Fibroblast of villous mesenchyme (primary cell): Measurements from ENCODE around the gene FOLR1. TPM values are rescaled to one million over a fixed set of nuclear protein-coding genes. Genes with fewer than 3 reads are reported as not detected.
"Not testable (repeated sequence)": the region's sequence is repeated elsewhere in the genome, so short reads cannot be mapped to it uniquely, and the experiment has no call there.

ENCODE experiments used
- DNase-seq: peaks from one replicate; pipeline ENCODE4 v3.0.0-alpha.2; 2010; ENCODE audit warnings: low read depth
- H3K4me3 ChIP-seq: 2 replicates; pipeline ENCODE4 v1.5.1; 2011; ENCODE audit warnings: low read depth, mild to moderate bottlenecking, low read length
- total RNA-seq: library from RNA; depleted of rRNA; stranded (reverse); fragments of >200 nt; gene quantifications from 2 replicates; pipeline ENCODE4 v1.2.3, GENCODE V29; 2012
- TF ChIP-seq, protein P1 (sequence below): IDR thresholded peaks from 2 replicates; pipeline ENCODE4 v1.5.1; 2012; ENCODE audit warnings: low read depth, mild to moderate bottlenecking, low read length; ENCODE audit not compliant: insufficient read depth

The FOLR1 gene
- not detected in 2 replicates for total RNA-seq

GRCh38 chr11:72191961-72192381 lies at the start of gene FOLR1:
Gene FOLR1, plus strand, starts transcription at chr11:72192140. Its CDS starts 34 bp downstream, at chr11:72192174.
- TF ChIP-seq, protein P1, sequence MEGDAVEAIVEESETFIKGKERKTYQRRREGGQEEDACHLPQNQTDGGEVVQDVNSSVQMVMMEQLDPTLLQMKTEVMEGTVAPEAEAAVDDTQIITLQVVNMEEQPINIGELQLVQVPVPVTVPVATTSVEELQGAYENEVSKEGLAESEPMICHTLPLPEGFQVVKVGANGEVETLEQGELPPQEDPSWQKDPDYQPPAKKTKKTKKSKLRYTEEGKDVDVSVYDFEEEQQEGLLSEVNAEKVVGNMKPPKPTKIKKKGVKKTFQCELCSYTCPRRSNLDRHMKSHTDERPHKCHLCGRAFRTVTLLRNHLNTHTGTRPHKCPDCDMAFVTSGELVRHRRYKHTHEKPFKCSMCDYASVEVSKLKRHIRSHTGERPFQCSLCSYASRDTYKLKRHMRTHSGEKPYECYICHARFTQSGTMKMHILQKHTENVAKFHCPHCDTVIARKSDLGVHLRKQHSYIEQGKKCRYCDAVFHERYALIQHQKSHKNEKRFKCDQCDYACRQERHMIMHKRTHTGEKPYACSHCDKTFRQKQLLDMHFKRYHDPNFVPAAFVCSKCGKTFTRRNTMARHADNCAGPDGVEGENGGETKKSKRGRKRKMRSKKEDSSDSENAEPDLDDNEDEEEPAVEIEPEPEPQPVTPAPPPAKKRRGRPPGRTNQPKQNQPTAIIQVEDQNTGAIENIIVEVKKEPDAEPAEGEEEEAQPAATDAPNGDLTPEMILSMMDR: no peak
- DNase-seq: no peak
- no peak within 1 kb of the TSS for H3K4me3 ChIP-seq

DNA sequence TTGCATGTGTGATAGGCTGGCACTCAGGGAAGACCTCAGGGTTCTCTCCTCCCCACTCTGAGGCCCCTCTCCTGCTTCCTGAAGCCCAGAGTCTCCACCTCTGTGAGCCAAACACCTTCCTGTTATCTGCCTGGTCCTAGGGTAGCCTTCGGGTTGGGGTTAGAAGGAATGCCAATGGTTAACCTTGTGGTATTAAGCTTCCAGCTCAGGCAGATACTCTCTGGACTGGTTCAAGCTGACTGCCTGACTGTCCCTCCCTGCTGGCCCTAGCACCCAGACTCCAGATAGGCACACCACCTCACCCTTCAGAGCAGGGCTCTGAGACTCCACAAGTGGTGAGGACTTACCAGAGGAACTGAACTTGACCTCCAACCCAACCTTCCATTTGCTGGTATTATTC lies 49.4 kb upstream of the FOLR1 start:
- not testable (repeated sequence) for H3K4me3 ChIP-seq, DNase-seq

- TF ChIP-seq, protein P1: no peak
- H3K4me3 ChIP-seq: no peak overlapping the region
- peak; percentile 86 for DNase-seq
Measured at GRCh38 chr11:72144807-72145565, 47.0 kb upstream of the FOLR1 start.

DNA sequence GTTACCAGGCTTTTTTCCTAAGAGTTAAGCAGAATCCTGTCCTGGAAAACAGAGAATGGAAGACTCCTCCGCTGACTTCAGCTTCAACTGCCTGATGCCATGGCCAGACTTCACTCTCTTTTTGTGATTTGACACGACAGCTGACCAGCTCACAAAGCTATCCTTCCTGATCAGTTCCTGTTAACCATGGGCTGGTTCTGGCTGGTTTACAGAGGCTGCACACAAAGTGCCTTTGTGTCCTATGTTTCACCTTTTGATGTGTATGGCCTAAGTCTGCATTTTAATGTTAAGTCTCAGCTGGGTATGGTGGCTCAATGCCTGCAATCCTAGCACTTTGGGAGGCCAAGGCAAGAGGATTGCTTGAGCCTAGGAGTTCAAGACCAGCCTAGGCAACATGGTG lies 45.3 kb upstream of the FOLR1 start:
- TF ChIP-seq, protein P1: no peak
- H3K4me3 ChIP-seq: no peak overlapping the region
- DNase-seq: no peak

DNA sequence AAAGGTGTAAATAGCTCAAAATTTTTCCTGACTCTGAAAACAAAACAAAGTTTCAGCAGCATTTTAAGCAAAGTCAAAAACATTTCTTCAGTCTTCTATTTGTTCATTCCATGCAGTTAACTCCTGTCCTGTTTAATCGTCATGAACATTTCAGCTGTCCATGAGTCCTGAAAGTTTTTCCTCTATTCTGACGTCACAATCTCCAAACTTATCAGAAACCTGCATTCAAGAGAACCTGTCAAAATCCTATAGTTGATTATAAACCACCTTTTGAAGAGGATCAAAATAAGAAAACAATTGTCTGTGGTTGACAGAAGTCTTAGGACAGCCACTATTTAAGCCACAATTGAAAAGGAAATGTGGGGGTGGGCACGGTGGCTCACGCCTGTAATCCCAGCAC lies 41.1 kb upstream of the FOLR1 start:
- no peak overlapping the region for H3K4me3 ChIP-seq
- DNase-seq: no peak
- TF ChIP-seq, protein P1: no peak

DNA sequence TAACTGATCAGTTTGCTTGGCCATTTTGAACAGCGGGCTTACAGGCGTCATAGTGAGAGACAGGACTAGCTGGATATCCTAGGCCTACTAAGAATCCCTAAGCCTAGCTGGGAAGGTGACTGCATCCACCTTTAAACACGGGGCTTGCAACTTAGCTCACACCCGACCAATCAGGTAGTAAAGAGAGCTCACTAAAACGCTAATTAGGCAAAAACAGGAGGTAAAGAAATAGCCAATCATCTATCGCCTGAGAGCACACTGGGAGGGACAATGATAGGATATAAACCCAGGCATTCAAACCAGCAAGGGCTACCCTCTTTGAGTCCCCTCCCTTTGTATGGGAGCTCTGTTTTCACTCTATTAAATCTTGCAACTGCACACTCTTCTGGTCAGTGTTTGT lies 38.1 kb upstream of the FOLR1 start:
- not testable (repeated sequence) for DNase-seq, H3K4me3 ChIP-seq

GRCh38 chr11:72154816-72155215 lies 37.1 kb upstream of the FOLR1 start:
- DNase-seq: no peak
- TF ChIP-seq, protein P1: no peak
- H3K4me3 ChIP-seq: no peak overlapping the region

GRCh38 chr11:72155751-72156150 lies 36.2 kb upstream of the FOLR1 start:
- TF ChIP-seq, protein P1: no peak

More at GRCh38 chr11:72155751-72156150, 36.2 kb upstream of the FOLR1 start:
- H3K4me3 ChIP-seq: no peak overlapping the region
- DNase-seq: no peak
